DMS53 (cell line): Measurements from ENCODE around the gene CSNK1A1.
A peak's percentile ranks its signal among the peaks of the same experiment; 100 is the strongest.
"Not testable (repeated sequence)": the region's sequence is repeated elsewhere in the genome, so short reads cannot be mapped to it uniquely, and the experiment has no call there.

Experiments used
- DNase-seq: peaks from one replicate; lab custom pipeline; 2025; lab: John Stamatoyannopoulos, UW

The CSNK1A1 gene

DNA sequence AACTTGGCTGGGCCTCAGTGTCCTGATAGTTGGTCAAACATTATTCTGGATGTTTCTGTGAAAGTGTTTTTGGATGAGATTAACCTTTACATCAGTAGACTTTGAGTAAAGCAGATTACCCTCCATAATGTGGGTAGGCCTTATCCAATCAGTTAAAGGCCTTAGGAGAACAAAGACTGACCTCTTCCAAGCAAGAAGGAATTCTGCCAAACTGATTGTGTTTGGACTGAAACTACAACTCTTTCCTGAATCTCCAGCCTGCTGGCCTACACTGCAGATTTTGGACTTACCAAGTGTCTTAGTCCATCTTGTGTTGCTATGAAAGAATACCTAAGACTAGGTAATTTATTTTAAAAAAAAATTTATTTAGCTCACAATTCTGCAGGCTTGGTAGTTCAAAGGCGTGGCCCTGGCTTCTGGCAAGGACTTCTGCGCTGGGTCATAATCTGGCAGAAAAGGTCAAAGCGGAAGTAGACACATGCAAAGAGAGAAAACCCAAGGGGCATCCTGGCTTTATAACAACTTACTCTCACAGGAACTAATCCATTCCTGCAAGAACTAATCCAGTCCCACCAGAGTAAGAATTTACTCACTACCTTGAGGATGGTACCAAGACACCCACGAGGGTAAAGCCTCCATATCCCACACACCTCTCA is 21.5 kb upstream of the CSNK1A1 start:
- DNase-seq = no peak

DNA sequence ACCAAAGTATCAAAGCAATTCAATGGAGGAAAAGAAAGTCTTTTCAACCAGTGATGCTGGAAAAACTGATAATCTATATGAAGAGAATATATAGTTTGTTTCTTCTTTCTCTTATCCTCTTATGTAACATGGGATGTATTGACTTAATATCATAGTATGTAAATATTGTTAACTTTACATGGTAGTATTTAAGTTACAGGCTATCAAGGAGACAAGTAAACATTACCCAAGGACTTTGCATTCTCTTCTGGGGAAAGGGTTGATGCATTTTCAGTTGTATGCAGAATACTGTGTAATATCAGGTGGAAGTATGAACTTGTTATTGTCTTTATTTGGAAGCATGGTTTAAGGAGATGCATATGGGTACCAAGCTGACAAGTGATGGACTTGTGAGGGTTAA is 20.9 kb upstream of the CSNK1A1 start:
- DNase-seq = no peak

DNA sequence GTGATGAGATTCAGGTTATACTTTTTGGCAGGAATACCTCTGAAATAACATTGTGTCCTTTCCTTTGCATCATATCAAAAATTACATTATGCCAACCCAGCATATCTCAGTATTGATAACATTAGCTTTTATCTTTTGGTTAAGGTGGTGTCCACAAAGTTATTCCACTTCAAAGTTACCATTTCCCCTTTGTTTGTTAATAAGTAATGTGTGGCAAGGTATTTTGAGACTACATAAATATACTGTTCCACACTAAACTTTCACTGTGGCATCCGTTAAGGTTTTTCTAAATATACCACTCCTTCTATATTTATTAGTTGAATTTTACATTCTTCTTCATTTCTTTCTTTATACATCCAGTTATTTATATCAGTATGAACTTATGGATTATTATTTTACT is 16.0 kb upstream of the CSNK1A1 start:
- no peak for DNase-seq

DNA sequence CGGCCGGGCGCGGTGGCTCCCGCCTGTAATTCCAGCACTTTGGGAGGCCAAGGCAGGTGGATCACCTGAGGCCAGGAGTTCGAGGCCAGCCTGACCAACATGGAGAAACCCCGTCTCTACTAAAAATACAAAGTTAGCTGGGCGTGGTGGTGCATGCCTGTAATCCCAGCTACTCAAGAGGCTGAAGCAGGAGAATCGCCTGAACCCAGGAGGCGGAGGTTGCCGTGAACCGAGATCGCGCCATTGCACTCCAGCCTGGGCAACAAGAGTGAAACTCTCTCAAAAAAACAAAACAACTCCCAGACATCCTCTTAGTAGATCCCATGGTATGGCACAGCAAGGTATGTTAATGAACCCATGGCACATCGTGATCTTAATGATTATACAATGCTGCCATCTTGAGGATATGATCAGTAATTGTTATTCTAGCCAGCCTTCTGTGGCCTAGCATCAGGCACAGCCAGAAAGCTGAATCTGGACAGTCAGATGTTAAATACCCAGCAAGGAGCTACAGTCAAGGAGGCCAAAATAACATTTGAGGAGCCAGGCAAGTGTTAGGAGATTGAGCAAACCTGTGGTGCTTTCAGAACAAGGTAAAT is 13.4 kb upstream of the CSNK1A1 start:
- DNase-seq = peak; percentile 92

DNA sequence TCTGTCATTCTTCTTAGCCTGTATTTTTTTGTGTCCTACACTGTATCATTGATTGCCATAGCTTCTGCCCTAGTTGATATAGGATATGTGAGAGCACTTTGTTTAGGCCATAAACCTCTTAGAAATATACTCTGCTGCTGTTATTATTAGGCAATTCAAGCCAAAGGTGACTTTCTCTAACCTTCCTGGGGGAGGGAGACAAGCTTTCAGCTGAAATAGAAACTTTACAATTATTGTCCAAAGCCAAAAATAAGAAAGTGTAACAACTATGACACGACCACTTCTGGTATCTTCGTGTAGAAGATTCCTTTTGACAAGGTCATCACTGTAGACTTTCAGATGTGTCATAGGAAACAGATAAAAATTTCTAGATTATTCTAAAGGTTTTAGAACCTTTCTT is 12.2 kb upstream of the CSNK1A1 start:
- DNase-seq = no peak

DNA sequence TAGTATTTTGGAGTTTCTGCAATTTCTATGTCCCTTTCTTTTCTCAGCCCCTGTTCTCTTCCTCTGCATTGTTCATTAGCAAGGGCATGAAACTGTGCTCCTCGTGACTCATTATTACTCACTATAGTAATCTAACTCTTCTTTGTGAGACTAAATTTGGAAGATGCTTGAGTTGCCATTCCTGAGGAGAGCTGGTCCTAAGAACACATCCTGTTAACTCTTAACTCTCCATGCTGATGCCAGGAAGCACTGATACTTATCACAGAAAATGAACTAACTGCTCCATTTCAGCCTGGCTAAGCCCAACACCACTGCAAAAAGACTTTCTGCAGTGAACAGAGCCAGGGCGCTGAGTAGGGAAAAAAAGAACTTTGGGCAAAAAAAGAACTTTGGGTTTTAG is 10.6 kb upstream of the CSNK1A1 start:
- DNase-seq = peak; percentile 82

DNA sequence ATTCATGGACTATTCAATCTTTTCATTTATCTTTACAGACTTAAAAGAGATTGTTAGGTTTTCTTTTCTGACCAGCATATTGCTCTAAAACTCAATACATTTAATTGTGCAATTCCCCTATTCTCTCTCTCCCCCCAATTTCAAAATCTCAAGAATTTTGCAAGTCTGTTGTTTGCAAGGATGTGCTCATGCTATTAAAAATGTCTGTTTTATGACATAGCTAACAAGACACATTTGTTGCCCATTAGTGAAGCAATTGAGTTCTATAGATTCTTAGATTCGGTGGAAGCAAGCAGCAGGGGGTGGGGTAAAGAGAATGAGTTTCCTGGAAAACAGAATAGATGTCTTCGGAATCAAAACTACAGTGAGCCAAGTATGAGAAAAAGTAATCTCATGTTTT is 8.5 kb upstream of the CSNK1A1 start:
- no peak for DNase-seq

DNA sequence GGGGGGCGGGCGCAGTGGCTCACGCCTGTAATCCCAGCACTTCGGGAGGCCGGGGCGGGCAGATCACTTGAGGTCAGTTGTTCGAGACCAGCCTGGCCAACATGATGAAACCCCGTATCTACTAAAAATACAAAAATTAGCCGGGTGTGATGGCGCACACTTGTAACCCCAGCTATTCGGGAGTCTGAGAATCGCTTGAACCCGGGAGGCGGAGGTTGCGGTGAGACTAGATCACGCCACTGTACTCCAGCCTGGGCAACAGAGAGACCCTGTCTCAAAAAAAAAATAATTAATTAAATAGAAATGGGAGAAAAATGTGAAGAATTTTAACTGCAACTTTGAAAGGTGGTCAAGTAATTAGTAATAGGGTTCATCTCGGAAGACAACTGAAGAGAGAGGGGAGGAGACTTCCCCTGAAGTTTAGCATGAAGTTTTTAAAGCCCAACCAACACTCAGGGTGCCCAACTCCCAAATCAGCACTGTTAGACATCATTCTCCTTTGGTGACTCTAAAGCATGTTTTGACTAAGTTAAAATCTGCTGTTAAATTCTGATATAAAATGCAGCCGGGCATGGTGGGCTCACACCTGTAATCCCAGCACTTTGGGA is 1.4 kb upstream of the CSNK1A1 start:
- DNase-seq = no peak

DNA sequence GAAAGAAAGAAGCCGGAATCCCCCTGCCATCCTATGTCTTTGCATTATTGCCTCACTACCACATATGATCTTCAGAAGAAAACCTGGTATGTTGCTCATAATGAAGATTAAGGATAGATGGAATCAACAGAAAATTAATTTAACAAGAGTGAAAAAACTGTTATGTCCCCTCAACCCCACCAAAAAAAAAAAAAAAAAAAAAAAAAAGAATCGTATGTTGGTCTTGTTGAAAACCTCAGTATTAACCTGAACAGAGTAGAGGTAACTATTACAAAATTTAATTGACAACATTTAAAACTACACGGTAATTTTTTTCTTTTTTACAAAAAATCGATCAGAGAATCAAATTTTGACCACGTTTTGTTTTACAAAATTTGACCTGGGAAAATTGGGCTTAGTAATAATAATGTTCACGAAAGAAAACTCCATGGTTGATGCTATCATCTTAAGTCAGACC is 827 bp upstream of the CSNK1A1 start:
- DNase-seq = no peak

DNA sequence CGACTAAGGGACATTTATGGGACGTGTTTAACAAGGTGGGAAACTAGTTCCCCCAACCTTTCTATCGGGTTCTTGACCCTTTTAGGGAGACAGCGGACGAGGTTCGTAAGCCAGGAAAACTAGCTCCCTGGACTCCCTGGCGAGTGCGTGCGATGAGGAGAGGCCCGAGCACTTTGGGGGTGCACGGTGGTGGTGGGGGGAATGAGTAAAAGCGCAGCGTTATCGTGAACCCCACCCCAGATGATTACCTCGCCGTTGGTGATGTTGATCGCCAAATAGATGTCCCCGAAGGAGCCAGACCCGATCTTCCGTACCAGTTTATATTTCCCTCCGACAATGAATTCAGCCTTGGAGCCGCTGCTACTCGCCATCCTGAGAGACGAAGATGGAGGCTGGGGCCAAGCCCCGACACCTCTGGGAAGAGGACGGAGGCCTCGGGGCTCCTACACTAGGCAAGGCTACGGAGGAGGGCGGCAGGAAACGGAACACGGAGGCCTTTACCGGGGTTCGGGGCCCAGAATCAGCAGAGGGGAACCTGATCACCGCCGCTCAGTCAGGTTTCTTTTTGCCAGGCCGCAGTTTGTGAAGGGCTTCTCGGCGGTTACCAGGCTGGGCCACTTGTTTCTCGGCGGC is 529 bp downstream of the CSNK1A1 start:
- peak; percentile 71 for DNase-seq

DNA sequence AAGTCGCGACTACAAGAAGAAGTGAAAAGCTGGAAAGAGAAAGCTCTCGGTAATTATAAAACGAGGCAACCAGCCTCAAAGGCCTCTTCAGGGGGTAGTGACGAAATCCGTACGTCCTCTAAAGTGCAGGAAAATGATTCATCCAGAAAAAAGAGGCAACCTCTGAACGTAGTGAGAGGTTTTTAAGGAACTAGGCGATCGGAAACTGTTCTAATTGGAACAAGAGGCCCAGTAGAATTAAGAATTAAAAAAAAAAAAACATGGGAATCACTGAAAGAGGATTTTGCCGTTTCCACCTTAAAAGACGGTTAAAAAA is 1.0 kb downstream of the CSNK1A1 start:
- peak; percentile 79 for DNase-seq

DNA sequence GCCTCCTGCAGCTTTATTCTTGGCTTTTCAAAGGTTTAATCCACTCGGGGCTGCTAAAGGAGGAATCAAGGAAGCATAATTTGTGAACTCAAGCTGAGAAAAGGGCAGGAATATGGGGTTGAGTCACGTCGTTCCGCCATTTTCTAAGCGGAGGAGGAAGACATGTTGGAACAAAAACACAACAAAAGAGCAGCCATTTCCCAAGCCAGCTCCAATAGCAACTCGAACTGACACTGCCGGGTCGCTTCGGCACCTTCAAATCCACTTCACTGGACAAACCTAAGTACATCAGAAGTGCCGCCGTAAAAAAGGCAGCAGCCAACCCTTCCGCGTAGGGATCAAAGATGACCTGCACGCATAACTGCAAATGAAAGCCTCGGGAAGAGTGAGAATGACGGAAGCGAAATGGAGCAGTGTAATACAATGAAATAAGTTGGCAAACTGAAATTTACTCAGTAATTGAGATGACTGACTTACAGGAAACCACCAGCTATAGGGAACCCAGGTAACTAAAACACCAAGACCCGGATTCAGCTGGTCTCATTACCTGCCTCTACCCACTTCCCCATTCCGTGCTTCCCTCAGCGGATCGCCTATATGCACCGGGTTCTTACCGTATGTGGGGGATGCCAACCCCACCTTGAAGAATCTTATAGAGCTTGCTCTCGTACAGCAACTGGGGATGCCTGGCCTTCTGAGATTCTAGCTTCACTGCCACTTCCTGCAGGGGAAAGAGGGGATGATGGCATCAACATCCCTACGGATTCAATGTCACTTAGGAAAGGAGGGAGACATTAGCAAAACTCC is 1.6 kb downstream of the CSNK1A1 start:
- DNase-seq = peak; percentile 95

DNA sequence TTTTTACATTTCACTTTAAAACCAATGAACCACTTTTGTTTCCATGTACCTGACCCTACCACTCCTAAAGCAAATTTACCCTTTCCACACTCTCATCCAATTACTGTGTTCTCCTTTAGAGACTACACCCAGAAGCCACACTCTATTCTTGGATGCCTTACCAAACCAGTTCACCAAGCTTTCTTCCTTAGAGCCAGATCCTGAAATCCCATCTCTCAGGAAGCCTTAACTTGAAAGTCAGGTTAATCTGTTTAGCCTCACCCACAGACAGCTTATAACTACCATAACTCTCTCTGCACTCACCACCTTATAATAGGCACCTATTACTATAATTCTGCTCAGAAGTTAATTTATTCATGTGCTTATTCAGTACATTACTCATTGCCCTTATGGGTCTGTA is 4.3 kb downstream of the CSNK1A1 start:
- DNase-seq = peak; percentile 79

DNA sequence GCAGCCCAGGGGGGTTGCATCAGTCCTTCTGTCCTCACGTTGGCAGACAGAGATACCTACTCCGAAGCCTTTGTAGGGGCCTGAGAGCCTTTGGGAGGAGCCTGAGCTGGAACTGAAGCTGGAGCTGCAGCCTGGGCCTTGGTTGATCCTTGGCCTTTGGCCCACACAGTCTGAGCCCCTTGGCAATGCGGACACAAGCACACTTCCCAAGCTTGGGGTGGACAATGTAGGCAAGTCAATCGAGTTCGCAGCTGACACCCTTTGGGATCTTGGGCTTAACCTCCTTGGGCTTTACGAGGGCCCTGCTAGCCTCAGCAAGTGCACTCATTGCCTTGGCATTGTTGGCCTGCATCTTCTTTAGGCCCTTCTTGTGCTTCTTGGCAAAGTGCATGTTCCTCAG is 5.9 kb downstream of the CSNK1A1 start:
- no peak for DNase-seq

DNA sequence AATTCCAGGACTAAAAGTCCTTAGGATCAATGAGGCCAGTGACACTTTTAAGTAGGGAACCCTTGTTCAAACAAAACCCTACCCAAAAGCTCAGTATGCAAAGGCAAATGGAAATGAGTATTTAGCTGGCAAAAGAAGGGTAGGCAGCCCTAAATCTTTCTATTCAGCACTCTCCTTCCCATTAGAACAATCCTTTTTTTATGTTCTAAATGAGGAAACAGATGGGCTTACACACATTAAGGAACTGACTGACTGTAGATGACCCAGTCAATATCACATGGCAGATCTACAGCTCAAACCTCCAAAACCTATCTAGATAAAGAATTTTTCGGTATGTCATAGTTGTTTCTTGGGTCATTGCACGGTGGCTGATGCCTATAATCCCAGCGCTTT is 7.2 kb downstream of the CSNK1A1 start:
- DNase-seq = no peak

DNA sequence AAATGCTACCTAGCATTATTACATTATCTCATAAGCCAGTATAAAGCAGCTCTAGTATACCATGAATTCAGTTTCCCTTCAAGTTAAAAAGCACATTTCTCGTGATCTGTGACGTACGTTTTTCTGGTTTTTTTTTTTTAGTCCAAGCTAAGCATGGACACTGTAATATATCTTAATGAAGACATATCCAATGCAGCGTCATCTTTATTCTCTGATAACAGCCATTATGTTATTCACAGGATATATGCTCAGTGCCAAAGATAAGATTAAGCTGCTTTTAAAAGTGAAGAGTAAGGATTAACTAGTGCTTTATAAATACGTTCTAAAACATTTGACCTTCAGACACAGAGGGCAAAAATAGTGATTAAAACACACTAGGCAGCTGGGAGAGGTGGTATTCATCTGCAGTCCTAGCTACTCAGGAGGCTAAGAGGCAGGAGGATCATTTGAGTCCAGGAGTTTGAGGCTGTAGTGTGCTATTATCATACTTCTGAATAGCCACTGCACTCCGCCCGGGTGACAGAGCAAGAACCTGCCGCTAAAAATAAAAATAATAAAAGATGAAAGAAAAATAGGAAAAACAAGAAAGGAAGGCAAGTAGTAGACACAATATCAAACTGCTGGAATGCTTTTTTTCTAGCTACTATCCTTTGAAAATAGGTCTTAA is 7.7 kb downstream of the CSNK1A1 start:
- DNase-seq = no peak

DNA sequence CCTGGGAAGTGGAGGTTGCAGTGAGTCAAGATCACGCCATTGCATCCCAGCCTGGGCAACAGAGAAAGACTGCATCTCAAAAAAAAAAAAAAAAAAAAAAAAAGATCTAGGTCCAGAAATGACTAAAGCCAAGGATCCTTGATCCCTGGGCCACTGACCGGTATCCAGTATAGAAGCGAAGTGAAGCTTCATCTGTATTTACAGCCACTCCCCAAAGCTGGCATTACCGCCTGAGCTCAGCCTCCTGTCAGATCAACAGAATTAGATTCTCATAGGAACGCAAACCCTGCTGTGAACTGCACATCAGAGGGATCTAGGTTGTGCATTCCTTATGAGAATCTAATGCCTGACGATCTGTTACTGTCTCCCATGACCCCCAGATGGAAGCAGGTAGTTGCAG is 9.3 kb downstream of the CSNK1A1 start:
- DNase-seq = no peak

DNA sequence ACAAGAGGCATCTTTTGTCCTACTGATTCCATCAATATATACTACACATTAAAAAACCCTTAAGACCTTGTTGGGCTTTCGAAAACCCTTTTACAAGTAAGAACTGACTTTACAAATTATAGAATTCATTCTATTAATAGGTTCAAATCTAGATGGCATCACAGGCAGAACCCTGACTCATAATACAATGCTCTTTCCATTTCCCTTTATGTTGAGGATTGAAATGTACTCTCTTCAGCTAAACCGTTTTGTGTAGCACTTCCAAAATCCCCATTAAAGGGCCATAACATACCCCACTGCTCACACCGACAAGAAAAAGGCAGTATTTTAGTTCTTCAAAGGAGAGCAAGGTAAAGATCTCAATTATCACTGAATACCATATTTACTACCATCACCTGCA is 11.2 kb downstream of the CSNK1A1 start:
- DNase-seq = no peak

DNA sequence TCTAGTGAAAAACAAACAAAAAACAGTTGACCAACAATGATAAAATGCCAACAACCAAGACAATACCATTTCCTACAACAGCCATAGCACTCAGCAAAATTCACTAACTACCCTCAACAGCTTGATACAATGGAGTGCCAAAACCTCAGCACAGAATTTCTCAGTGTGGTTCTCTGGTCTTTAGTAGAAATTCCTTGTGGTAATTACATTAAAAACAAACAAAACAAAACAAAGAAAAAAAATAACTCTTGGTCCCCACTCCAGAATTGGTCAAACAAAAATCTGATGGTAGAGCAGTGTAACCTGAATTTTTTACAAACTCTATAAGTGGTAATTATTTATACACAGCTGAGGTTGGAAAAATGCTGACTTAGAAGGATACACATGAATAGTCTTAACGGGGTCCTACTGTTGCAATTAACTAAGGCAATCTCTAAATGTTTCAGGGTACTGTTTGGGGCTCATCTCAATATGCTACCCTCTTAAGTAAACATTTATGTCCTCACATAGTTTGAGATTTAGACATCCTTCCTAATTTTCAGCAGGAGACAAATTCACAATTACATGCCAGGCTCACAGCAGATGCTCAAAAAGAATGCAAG is 13.8 kb downstream of the CSNK1A1 start:
- no peak for DNase-seq

DNA sequence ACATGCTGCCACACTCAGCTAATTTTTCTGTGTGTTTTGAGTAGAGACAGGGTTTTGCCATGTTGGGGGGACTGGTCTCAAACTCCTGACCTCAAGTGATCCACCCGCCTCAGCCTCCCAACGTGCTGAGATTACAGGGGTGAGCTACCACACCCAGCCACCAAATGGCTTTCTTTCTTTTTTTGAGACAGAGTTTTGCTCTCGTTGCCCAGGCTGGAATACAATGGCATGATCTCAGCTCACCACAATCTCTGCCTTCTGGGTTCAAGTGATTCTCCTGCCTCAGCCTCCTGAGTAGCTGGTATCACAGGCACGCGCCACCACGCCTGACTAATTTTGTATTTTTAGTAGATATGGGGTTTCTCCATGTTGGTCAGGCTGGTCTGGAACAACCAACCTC is 15.5 kb downstream of the CSNK1A1 start:
- not testable (repeated sequence) for DNase-seq

DNA sequence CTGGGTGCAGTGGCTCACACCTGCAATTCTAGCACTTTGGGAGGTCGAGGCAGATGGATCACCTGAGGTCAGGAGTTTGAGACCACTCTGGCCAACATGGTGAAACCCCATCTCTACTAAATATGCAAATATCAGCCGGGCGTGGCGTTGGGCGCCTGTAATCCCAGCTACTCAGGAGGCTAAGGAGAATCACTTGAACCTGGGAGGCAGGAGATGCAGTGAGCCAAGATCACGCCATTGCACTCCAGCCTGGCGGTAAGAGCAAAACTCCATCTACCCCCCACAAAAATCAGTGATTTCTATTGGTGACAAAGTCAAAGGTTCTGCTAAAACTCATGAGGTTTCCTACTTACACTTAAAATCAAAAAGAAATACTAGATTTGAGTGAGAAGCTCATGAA is 18.8 kb downstream of the CSNK1A1 start:
- no peak for DNase-seq

DNA sequence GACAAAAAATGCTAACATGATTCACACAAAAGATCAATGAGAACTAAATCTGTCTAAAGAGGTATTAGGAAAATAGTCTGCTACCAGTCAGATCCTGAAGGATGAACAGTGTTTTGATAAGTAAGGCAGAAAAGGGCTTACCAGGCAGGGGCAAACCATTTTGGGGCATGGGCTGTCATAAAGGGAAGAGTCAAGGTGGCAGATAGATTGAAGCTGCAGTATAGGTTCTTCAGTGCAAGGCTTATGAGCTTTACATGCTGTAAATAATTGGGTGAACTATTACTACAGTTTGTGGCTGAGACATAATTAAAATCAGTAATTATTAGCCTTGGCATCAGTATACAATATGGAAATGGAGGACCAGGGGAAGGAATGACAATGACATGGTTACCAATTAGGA is 21.8 kb downstream of the CSNK1A1 start:
- no peak for DNase-seq
